ENCODE data around the gene MYH13.

Gene MYH13

DNA sequence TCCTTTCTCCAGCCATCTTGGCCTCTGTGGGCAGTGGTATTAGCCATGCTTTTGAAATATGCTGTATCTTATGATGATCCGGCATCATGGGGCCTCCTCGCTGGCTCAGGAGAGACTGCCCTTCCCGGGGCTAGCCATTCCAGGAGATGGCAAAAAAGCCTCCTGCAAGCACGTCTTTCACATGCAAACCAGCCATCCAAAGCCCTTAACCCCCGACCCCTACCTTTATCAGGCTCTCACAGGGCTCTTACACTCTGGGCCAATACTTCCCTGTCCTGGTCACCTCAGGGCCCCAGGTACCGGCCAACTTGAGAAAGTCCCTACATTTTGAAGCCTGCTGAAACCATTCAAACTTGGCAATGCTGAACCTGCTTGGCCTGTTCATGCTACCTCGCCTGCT, 36.4 kb downstream of the MYH13 start:
- TF ChIP-seq, protein P1, sequence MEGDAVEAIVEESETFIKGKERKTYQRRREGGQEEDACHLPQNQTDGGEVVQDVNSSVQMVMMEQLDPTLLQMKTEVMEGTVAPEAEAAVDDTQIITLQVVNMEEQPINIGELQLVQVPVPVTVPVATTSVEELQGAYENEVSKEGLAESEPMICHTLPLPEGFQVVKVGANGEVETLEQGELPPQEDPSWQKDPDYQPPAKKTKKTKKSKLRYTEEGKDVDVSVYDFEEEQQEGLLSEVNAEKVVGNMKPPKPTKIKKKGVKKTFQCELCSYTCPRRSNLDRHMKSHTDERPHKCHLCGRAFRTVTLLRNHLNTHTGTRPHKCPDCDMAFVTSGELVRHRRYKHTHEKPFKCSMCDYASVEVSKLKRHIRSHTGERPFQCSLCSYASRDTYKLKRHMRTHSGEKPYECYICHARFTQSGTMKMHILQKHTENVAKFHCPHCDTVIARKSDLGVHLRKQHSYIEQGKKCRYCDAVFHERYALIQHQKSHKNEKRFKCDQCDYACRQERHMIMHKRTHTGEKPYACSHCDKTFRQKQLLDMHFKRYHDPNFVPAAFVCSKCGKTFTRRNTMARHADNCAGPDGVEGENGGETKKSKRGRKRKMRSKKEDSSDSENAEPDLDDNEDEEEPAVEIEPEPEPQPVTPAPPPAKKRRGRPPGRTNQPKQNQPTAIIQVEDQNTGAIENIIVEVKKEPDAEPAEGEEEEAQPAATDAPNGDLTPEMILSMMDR (IDR thresholded peaks at IDR 0.05; ENCODE audit: low read depth, low read length): no peak
- DNase-seq (ENCODE audit: low read depth in 2 of 2): no peak

DNA sequence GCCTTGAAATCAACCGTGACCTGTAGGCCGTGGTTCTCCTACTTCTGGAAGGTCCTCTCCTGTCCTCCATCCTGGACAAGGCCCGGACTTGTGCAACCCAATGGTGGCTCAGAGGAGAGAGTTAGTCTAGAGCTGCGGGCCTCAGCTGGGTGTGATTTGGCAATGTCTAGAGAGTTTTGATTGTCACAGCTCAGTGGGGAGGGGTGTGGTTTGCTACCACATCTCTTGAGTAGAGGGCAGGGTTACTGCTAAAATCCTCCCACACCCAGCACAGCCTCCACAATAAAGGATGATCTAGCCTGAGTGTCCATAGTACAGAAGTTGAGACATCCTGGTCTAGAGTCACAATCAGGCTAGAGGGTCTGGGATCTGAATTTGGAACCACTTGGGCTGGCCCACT, 40.3 kb downstream of the MYH13 start:
- no peak overlapping the region for H3K4me3 ChIP-seq (replicated peaks in 1 of 2; ENCODE audit: low read depth in 2 of 2, low read length in 2 of 2)
- TF ChIP-seq, protein P1 (IDR thresholded peaks at IDR 0.05; ENCODE audit: low read depth, low read length): no peak
- DNase-seq (ENCODE audit: low read depth in 2 of 2): no peak

More for the DNA sequence above, 36.4 kb downstream of the MYH13 start:
- no peak overlapping the region for H3K4me3 ChIP-seq (replicated peaks in 1 of 2; ENCODE audit: low read depth in 2 of 2, low read length in 2 of 2)

DNA sequence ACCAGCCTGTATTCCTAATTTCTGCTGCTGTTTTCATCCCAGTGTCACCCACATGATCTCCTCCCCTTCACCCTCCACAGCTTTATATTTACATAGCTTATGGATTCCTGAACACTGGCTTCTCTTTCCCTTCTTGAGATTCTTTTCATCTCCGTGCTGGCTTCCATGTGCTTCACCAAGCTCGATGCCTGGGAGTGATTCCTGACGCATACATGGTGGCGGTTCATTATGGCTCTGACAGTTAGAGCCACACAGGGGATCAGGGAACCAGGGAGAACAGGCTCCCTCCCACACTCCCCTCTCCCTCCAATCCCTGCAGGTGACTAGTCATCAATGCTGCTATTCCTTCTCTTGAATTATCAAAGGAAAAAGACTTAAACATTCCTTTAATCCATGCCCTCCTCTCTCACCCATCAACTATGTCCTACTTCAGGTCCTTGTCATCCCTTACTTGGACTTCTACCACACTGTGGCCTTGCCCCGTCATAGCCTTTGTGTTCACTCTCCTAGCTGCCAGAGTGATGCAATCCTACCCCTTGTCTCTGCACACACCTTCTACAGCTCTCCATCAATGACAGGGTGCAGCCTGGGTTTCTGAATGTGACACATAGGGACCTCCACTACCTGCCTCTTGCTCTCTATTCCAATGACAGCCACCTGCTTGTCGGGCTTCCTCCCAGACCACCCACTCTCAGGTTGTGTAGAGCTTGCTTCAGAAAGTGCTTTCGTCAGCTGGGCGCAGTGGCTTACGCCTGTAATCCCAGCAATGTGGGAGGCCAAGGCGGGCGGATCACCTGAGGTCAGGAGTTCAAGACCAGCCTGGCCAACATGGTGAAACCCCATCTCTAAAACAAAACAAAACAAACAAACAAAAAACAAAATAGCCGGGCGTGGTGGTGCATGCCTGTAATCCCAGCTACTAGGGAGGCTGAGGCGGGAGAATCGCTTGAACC, 43.6 kb downstream of the MYH13 start:
- TF ChIP-seq, protein P1 (IDR thresholded peaks at IDR 0.05; ENCODE audit: low read depth, low read length): no peak
- no peak overlapping the region for H3K4me3 ChIP-seq (replicated peaks in 1 of 2; ENCODE audit: low read depth in 2 of 2, low read length in 2 of 2)
- DNase-seq (ENCODE audit: low read depth in 2 of 2): no peak

DNA sequence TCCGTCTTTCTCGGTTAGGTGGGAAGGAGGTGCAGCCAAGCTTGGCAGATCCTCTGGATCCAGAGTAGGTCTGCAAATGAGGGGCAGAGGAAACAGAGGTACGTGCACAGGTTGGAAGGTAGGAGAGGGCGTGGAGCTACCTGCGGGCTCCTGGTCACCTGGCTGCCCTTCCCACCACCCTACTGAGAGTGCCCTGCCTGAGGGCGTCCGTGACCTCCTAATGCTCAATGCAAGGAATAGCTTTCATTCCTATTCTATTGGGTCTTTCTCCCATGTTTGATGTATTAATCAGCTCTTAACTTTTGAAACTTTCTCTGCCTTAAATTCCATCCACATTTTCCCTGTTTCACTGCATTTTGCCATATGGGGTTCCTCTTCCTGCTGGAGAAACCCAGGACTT, 44.6 kb downstream of the MYH13 start:
- H3K4me3 ChIP-seq (replicated peaks in 1 of 2; ENCODE audit: low read depth in 2 of 2, low read length in 2 of 2): no peak overlapping the region
- TF ChIP-seq, protein P1 (IDR thresholded peaks at IDR 0.05; ENCODE audit: low read depth, low read length): no peak
- no peak for DNase-seq (ENCODE audit: low read depth in 2 of 2)

DNA sequence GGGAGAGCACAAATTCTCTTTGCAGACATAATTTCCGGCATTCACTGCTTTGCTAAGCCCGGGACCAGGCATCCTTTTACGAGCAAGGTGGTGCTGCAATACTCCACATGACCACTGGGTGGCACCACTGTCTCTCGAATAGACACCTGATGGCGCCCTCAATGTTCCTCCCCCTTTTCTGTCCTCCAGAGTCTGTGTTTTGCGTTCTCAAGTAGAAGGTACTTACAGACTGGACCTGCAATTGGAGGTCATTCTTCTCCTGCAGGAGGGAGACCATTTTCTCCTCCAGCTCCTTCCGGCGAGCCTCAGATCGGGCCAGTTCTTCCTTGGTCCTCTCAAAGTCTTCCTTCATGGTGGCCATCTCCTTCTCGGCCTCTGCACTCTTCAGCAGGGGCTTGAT, 45.2 kb downstream of the MYH13 start:
- H3K4me3 ChIP-seq (replicated peaks in 1 of 2; ENCODE audit: low read depth in 2 of 2, low read length in 2 of 2): no peak overlapping the region
- DNase-seq (ENCODE audit: low read depth in 2 of 2): peak; percentile 83 to 87
- TF ChIP-seq, protein P1 (IDR thresholded peaks at IDR 0.05; ENCODE audit: low read depth, low read length): peak; percentile 87

DNA sequence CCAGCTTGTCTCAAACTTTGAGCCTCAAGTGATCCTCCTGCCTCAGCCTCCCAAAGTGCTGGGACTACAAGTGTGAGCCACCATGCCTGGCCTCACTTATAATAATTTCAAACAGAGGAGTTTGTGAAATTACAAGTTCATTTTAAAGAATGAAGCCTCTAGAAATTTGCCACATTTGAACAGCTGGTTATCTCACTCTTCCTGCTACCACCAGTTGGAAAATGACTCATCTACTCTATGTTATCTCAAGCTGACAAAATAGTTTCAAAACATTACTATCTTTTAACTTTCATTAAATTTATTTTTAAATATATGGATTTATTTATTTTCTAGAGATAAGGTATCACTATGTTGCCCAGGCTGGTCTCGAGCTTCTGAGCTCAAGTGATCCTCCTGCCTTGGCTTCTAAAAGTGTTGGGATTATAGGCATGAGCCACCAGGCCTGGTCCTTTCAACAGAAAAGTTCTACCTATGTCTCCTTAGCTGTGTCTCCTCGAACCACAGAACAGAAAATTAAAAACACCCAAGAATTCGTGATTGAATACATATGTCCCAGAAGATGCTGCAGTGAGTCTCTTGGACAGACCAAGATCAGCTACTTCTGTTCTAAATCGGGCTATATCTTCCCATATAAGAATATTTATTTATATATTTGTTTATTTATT, 47.6 kb downstream of the MYH13 start:
- peak in 1 of 2 donors; percentile 24 for DNase-seq (ENCODE audit: low read depth in 2 of 2)
- TF ChIP-seq, protein P1 (IDR thresholded peaks at IDR 0.05; ENCODE audit: low read depth, low read length): no peak

More for the DNA sequence above, 47.6 kb downstream of the MYH13 start:
- no peak overlapping the region for H3K4me3 ChIP-seq (replicated peaks in 1 of 2; ENCODE audit: low read depth in 2 of 2, low read length in 2 of 2)

All from cardiac fibroblast (primary cell).